Daoy (cell line): ENCODE results near the gene RNH1. TPM values are rescaled to one million over a fixed set of nuclear protein-coding genes. Genes with fewer than 3 reads are reported as not detected.

Source experiments
- DNase-seq: peaks from one replicate; pipeline ENCODE4 v3.0.0-alpha.2; 2015; ENCODE audit warnings: low read depth
- total RNA-seq: library from RNA; depleted of rRNA; stranded (reverse); fragments of >200 nt; shearing (Covaris generic); gene quantifications from 2 replicates; pipeline ENCODE4 v1.2.3, GENCODE V29; 2014

RNH1 gene
- total RNA-seq, 1 experiment from 2014 or later, result 165 TPM

DNA sequence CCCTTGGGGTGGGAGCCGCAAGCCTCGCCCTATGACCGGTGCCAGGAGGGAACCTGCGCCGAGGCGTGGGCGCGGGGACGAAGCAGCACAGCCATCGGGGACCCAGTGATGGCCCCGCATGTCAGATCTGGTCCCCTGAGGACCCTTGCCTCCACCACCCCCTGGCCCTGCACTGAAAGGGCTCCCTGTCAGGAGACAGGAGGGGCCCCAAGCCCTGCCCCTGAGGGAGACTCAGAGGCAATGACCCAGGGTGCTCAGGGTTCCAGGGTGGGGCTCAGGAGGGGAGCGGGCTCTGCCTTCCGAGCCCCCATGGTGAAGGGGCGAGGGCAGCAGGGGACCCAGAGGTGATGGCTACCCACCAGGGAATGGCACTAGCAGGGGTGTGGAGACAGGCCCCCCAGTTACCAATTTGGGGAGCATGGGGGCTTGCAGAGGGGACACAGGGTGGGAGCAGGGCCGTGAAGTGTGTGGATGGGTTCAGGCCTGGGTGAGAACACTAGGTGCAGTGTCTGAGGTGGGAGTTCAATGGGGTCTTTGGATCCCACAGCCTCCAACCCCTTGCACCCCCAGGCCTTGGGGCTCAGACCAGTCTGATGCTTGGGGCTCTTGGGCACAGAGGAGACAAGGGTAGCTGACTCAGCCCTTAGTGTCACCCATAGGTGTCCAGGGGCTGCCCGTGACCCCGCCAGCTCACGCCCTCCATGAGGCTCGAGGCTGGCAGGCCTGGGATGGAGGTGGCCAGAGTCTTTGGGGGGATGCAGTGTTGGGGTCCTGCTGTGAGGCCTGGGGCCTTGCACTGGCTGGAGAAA is 30.8 kb upstream of the RNH1 start:
- peak; percentile 1 for DNase-seq

GRCh38 chr11:536841-537621 is 30.0 kb upstream of the RNH1 start, which contains the start of gene LRRC56:
TSS of gene LRRC56 (plus strand) at chr11:537527. CDS start at chr11:540685, 3,158 bp downstream.
- DNase-seq, result peak; percentile 82

GRCh38 chr11:535519-536454 is 28.7 kb upstream of the RNH1 start, which contains the start of gene HRAS:
TSS of gene HRAS (minus strand) at chr11:535576.
- peak; percentile 95 for DNase-seq

- no peak for DNase-seq
Observed at GRCh38 chr11:535210-535518, 28.1 kb upstream of the RNH1 start.

GRCh38 chr11:534396-535209 is 27.6 kb upstream of the RNH1 start:
- no peak for DNase-seq

DNA sequence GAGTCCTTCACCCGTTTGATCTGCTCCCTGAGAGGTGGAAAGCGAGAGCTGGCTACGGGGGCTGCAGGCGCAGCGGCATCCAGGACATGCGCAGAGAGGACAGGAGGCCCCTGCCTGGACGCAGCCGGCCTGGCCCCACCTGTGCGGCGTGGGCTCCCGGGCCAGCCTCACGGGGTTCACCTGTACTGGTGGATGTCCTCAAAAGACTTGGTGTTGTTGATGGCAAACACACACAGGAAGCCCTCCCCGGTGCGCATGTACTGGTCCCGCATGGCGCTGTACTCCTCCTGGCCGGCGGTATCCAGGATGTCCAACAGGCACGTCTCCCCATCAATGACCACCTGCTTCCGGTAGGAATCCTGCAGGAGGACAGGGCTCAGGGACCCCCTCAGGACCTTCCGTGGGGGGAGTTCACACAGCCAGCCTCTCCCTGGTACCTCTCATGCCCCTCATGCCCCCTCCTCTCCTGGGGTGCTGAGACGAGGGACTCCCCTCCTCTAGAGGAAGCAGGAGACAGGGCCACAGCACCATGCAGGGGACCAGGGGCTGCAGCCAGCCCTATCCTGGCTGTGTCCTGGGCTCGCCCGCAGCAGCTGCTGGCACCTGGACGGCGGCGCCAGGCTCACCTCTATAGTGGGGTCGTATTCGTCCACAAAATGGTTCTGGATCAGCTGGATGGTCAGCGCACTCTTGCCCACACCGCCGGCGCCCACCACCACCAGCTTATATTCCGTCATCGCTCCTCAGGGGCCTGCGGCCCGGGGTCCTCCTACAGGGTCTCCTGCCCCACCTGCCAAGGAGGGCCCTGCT is 26.7 kb upstream of the RNH1 start:
- DNase-seq, result no peak

DNA sequence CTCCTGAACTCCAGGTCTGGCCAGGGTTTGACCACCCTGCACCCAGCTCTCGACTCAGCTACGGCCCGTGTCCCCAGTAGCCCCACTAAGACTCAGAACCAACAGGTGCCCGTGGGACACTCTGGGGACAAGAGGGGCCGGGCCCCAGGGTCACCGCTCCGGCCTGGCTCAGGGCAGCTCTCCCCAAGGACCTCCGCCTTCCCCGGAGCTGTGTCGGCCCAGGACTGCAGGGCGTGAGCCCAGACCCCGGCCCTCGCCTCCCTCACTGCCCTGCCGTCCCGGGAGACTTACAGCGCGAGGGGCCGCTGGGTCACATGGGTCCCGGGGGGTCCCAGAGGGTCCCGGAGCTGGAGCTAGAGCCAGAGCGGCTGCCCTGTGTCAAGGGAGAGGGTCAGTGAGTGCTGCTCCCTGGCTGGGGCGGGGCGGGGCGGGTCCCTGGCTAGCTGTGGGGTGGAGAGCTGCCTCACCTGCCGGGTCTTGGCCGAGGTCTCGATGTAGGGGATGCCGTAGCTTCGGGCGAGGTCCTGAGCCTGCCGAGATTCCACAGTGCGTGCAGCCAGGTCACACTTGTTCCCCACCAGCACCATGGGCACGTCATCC is 26.0 kb upstream of the RNH1 start:
- DNase-seq, result no peak

GRCh38 chr11:532527-532985 is 25.5 kb upstream of the RNH1 start:
- DNase-seq, result no peak

GRCh38 chr11:531919-532526 is 25.0 kb upstream of the RNH1 start:
- DNase-seq, result no peak

GRCh38 chr11:530960-531831 is 24.2 kb upstream of the RNH1 start:
- DNase-seq, result no peak

GRCh38 chr11:529728-530411 is 22.8 kb upstream of the RNH1 start:
- DNase-seq, result no peak

DNA sequence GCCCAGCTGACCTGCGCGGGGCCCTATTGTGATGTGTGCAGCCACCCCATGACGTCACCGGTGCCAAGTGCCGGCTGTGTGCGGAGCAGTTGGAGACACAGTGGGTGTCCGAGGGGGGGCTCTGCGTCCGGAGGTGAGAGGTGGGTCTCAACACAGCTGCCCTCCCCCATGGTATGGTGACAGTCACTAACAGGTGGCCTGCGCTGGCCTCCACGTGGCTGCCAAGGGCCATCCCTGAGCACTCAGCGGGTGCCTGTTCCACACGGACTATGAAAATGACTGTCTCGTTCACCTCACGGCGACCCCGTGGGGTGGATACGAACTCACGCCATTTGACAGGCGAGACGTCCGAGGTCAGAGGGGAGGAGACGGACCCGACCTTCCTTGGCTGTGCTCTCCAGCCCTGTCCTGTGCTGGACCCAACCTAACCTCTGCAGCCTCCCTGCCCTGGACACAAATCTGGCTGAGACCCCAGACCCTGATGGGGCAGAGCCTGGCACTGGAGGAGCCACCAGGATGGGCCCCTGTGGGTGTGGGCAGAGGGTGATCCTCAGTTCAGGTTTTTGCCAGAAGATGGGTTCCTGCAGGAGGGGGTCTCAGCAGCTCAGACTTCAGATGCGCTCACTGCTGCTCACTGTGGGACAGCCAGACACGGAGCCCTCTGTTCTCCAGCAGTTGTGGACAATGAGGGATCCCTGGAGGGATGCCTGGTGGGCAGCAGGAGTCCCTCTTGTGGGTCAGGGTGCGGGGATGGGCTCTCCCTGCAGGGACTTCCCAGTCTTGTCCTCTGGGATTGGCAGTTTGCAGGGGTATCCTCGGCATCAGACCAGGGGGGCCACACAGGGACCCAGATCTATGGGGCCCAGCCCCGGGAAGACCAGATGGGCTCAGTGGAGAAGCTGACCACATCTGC is 22.0 kb upstream of the RNH1 start:
- no peak for DNase-seq

GRCh38 chr11:528166-528814 is 21.2 kb upstream of the RNH1 start:
- no peak for DNase-seq

DNA sequence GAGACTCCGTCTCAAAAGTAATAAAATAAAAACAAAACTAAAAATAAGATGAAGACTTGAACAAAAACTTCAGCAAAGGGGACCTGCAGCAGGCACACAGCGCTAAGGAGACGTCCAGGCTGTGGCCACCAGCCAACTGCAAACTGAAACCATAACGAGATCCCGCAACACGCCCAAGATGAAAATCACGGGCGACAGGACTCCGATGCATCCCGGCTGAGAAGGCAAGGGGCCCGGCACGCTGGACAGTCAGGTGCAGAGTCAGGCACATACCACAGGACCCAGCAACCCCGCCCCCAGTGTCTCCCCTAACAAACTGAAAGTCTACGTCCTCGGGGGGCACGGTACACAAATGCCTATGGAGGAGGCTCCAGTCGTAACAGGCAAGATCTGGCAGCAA is 19.1 kb upstream of the RNH1 start:
- DNase-seq, result no peak

DNA sequence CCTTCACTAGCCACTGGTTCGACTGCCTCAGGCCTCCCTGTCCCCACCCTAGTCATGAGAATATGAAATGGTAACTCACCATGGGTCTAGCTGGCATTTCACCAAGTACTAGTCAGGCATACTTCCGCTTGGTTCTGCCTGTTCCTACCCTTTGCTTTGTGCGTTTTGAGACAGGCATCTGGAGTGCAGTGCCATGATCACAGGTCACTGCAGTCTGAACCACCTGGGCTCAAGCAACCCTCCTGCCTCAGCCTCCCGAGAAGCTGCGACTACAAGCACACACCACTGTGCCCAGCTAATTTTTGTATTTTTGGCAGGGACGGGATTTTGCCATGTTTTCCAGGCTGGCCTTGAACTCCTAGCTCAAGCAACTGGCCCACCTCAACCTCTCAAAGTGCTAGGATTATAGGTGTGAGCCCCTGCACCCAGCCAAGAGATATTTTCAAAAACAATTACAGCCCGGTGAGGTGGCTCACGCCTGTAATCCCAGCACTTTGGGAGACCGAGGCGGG is 14.2 kb upstream of the RNH1 start:
- DNase-seq, result no peak
